ENCODE measurements around the gene NMRK1. TPM values are rescaled to one million over a fixed set of nuclear protein-coding genes. Genes with fewer than 3 reads are reported as not detected.
A peak's percentile ranks its signal among the peaks of the same experiment; 100 is the strongest.

NMRK1 gene
- total RNA-seq (2014; rRNA removed; shearing (Covaris generic)) = 5.8 and 12.8 TPM in 2 replicates

GRCh38 chr9:75087824-75088645, at the start of gene NMRK1, which contains the start of gene OSTF1:
Gene NMRK1, minus strand, starts transcription at chr9:75088155. Its CDS starts 5,040 bp downstream, at chr9:75083115.
Gene OSTF1, plus strand, starts transcription at chr9:75088514. Its CDS starts 179 bp downstream, at chr9:75088693.
- peak; percentile 92 for DNase-seq (ENCODE audit: low spot score)

DNA sequence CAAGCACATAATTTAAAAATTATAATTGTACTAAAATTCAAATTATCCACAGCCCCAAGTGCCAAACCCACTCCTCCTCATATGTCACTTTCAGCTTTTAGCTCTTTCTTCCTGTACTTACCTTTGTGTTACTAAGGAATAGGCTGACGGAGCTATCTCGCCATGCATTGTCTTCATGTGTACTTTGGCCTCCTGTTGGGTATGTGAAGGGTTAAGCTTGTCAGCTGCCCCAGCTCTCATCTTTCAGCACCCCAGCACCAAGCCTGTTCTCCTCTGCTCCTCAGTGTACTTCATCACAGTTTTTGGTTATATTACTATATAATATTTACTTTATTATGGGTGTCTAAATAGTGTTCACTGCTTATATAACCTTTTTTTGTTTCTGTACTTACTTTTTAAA, 46.5 kb upstream of the NMRK1 start:
- no peak for DNase-seq (ENCODE audit: low spot score)

GRCh38 chr9:75133396-75133795, 45.4 kb upstream of the NMRK1 start:
- DNase-seq (ENCODE audit: low spot score) = no peak

DNA sequence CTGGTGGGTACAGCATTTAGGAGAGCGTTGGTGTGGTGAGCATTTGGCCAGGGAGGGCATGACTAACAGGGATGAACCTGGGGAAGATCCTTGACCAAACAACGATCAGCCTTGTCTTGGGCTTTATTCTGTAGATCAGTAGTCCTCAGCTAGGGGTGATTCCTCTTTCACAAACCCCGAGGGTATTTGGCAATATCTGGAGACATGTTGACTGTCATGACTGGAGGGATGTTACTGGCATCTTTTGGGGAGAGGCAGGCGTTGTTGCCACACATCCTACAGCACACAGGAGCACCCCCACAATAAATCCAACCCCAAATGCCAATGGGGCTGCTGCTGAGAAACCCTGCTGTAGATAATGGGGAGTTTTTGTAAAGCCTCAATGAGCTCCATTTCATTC, 44.3 kb upstream of the NMRK1 start:
- no peak for DNase-seq (ENCODE audit: low spot score)

DNA sequence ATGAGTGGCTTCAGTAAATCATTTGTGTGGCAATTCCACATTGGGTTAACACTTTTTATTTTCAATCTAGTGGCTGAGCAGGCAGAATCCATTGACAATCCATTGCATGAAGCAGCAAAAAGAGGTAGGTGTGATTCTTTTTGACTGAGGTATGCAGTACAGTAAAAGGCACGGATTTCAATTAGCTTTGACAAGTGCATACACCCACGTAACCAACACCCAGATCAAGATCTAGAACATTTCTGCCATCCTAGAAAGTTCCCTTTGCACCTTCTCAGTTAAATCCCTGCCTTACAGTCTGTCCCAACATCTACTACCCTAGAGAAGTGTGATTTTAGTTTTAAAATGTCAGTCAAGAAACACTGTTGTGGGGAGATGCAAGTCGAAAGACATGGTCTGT, 43.7 kb upstream of the NMRK1 start:
- no peak for DNase-seq (ENCODE audit: low spot score)

GRCh38 chr9:75130621-75131230, 42.8 kb upstream of the NMRK1 start:
- DNase-seq (ENCODE audit: low spot score) = no peak

DNA sequence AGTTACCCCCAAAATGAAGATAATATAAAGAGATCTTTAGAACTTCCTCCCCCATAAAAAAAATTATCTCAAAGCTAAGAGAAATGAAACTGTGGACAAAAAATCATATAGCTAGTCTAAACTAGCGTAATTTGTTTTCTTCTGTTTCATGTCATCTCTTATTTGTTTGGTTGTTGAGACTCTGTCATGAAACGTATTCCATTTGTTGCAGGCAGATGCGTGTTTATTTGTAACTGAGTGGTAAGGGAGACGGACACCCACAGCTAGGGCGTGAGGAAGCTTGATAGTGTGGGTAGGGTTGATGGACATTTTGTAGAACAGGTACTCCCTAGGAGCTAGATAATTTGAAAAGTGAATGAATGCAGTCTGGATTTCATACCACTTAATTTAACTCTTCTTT, 42.2 kb upstream of the NMRK1 start:
- no peak for DNase-seq (ENCODE audit: low spot score)

DNA sequence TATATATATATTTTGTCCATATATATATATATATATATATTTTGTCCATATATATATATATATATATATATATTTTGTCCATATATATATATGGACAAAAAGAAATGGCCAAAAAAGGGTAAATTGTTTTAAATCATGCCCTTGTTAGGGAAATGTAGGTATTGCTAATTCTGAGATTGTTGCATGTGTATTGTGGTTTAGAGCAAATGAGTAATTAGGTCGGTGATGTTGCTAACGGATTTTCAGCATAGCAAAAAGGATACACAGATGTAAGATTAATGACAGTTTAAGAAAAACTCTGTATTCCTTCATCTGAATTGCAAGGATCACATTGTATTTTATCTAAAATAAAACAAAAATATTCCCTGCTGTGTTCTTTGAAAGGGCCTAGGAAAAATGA, 40.6 kb upstream of the NMRK1 start:
- DNase-seq (ENCODE audit: low spot score) = no peak

DNA sequence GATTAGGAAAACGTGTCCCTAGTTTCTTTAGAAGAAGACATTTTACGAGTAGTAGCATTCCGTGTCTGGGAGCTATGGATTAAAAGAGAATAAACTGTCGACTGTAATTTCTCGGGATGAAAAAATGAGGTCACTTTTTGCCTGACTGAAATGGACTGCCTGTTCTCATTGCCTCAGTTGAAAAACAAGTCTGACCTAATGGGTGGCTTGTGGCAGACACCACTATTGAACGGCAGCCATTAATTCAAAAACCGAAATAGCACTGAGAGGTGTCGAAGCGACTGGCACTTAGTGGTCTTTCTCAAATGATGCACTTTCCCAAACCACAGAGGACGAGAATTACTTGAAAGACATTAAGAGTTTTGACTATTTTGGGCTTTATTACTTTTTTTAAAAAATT, 35.7 kb upstream of the NMRK1 start:
- no peak for DNase-seq (ENCODE audit: low spot score)

- no peak for DNase-seq (ENCODE audit: low spot score)
Measured at GRCh38 chr9:75121914-75122558, 34.1 kb upstream of the NMRK1 start.

DNA sequence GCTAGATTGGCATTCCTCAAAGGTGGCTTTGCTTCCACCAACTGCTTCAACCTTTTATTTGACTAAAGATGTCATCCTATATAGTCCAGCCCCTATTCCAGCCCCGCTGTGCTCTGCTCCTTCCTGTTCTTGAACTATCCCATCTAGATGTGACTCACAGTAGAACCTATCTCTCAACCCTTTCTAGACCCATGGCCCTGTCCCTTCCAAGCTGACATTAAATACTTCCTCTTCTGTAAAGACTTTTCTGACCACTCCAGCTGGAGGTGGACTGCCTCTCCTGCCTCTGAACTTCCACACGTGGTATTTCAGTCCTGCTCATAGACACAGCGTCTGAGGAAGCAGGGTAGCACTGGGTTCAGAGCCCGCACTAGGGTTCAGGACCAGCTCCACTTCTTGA, 32.7 kb upstream of the NMRK1 start:
- no peak for DNase-seq (ENCODE audit: low spot score)

DNA sequence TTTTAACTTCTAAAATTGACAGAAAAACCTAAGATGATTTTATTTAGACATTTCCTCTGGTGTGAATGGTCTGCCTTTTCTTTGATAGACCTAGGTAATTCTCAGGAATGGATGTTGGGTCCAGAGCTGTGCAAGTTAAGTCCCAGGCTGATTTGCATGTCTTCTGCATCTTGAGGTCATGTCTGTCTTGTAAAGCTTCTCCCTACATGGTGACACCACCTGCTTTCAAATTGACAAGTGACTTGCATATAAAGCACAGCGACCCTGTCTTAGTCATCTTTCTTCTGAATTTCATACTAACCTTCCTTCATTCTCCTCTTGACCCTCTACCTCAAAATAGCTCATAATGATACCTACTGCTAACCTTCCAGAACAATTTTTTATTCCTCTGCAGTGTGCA, 29.6 kb upstream of the NMRK1 start:
- DNase-seq (ENCODE audit: low spot score) = no peak

- DNase-seq (ENCODE audit: low spot score) = no peak
Measured at GRCh38 chr9:75116306-75116705, 28.4 kb upstream of the NMRK1 start.

GRCh38 chr9:75112789-75113188, 24.8 kb upstream of the NMRK1 start:
- DNase-seq (ENCODE audit: low spot score) = no peak

DNA sequence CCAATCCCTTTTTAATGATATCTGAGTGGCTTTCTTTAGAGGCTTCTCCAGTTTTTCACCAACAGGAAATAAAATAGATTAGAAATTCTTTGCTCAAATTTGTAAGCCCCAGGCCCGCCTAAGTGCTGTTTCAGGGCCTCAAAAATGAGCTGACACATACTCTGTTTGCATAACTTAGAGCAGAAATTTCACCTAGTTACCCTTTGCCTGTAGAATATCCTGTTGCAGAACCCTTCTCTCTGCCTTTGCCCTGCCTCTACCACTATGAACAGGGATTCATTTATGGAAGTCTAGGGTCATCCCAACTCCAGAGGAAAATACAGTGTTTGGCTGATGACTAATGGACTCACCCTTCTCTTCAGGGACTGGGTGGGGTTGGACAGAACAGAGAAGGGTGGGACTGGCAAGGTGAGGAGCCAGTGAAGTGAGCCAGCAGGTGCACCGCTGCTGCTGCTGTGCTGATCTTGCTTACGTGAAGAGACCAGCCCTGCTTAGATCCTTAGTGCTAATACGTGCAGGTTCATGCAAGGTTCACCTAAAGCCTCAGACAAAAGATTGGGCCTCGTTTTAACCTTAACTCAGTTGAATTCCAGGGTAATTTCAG, 23.2 kb upstream of the NMRK1 start:
- DNase-seq (ENCODE audit: low spot score) = no peak

GRCh38 chr9:75109210-75109839, 21.4 kb upstream of the NMRK1 start:
- no peak for DNase-seq (ENCODE audit: low spot score)

- no peak for DNase-seq (ENCODE audit: low spot score)
Measured at GRCh38 chr9:75108571-75108970, 20.6 kb upstream of the NMRK1 start.

DNA sequence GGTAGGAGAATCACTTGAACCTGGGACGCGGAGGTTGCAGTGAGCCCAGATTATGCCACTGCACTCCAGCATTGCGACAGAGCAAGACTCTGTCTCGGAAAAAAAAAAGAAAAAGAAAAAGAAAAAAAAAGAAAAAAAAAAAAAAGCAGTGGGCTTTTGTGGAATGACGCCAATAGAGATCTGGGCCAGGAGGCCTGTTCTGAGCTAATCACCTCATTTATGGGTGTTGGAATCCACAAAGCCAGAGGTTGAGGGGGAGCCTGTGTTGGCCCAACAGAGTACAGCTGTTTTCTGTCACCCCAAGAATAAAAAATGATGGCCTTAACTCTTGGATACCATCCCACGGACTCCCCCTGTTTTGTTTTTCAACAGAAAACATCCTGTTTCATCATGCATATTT, 18.9 kb upstream of the NMRK1 start:
- DNase-seq (ENCODE audit: low spot score) = no peak

GRCh38 chr9:75105841-75106240, 17.9 kb upstream of the NMRK1 start:
- DNase-seq (ENCODE audit: low spot score) = no peak

DNA sequence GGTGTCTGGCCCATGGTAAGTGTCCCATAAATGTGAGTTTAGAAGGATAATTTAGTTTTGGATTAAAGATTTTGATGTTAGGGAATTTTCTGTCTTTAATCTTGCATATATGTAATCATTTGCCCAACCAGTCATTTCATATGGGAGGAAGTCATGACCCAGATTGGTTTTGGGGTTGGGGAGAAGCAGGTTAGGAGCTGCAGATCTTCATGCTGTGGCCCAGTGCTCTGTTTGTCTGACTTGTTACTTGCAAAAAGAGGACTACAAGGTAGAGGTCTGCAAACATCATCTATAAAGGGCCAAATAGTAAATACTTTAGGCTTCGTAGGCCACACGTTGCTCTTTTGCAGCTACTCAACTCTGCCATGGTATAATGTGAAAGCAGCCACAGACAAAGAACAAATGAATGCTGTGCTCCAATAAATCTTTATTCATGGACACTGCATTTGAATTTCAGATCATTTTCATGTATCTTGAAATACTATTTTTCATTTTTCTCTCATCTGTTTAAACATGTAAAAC, 17.1 kb upstream of the NMRK1 start:
- no peak for DNase-seq (ENCODE audit: low spot score)

DNA sequence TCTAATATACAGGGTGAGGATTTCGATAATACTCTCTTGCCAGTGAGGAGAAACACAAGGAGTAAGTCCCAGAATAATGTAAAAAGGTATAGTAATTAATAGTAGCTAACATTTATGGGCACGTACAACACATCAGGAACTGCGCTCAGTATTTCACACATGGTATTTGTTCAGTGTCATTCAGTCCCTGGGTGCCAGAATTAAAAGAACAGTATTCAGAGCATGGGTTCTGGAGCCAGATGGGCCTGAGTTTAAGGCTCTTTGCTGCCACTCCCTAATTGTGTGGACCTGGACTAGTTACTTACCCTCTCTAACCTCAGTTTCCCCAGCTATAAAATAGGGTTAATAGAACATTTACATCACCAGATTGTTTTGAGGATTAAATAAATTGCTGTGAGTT, 16.7 kb upstream of the NMRK1 start:
- DNase-seq (ENCODE audit: low spot score) = no peak

All from H4 (cell line).